ENCODE results near the gene MBNL3. TPM values are rescaled to one million over a fixed set of nuclear protein-coding genes. Genes with fewer than 3 reads are reported as not detected.
A peak's percentile ranks its signal among the peaks of the same experiment; 100 is the strongest.

Gene MBNL3
- total RNA-seq, 1 donor from 2014 or later: 3.0 TPM

GRCh38 chrX:132388371-132388770 lies 100.5 kb downstream of the MBNL3 start:
- no peak for DNase-seq (ENCODE audit: low read depth)
- TF ChIP-seq CTCF (IDR thresholded peaks at IDR 0.05; ENCODE audit: insufficient read depth, low read length, poor library complexity, severe bottlenecking): no peak
- H3K36me3 ChIP-seq (ENCODE audit: control insufficient read depth, insufficient read depth, low read length): no peaks in the 10 kb centered on the region

GRCh38 chrX:132384301-132384700 lies 104.5 kb downstream of the MBNL3 start:
- Histone ChIP-seq H3K27me3 (ENCODE audit: control insufficient read depth, insufficient read depth, low read length) (no peaks in the 10 kb centered on the region), H3K36me3 (ENCODE audit: control insufficient read depth, insufficient read depth, low read length) (no peaks in the 10 kb centered on the region), H3K4me3 (ENCODE audit: low read depth, low read length) (no peak overlapping the region)
- no peak for DNase-seq (ENCODE audit: low read depth)
- no peak for TF ChIP-seq CTCF (IDR thresholded peaks at IDR 0.05; ENCODE audit: insufficient read depth, low read length, poor library complexity, severe bottlenecking)

More at GRCh38 chrX:132388371-132388770, 100.5 kb downstream of the MBNL3 start:
- Histone ChIP-seq H3K4me3 (ENCODE audit: low read depth, low read length) (no peak overlapping the region), H3K27me3 (ENCODE audit: control insufficient read depth, insufficient read depth, low read length) (no peaks in the 10 kb centered on the region)

- no peaks in the 10 kb centered on the region for H3K27me3 ChIP-seq (ENCODE audit: control insufficient read depth, insufficient read depth, low read length)
- H3K36me3 ChIP-seq (ENCODE audit: control insufficient read depth, insufficient read depth, low read length): no peaks in the 10 kb centered on the region
- no peak overlapping the region for H3K4me3 ChIP-seq (ENCODE audit: low read depth, low read length)
- TF ChIP-seq CTCF (IDR thresholded peaks at IDR 0.05; ENCODE audit: insufficient read depth, low read length, poor library complexity, severe bottlenecking): no peak
- DNase-seq (ENCODE audit: low read depth): no peak
These were observed 106.8 kb downstream of the MBNL3 start for GRCh38 chrX:132382068-132382467.

- Histone ChIP-seq H3K27me3 (ENCODE audit: control insufficient read depth, insufficient read depth, low read length) (no peaks in the 10 kb centered on the region), H3K36me3 (ENCODE audit: control insufficient read depth, insufficient read depth, low read length) (no peaks in the 10 kb centered on the region), H3K4me3 (ENCODE audit: low read depth, low read length) (no peak overlapping the region)
- TF ChIP-seq CTCF (IDR thresholded peaks at IDR 0.05; ENCODE audit: insufficient read depth, low read length, poor library complexity, severe bottlenecking): no peak
- DNase-seq (ENCODE audit: low read depth): no peak
These were observed 110.6 kb downstream of the MBNL3 start for GRCh38 chrX:132378281-132378680.

- peak; percentile 5 for TF ChIP-seq CTCF (IDR thresholded peaks at IDR 0.05; ENCODE audit: insufficient read depth, low read length, poor library complexity, severe bottlenecking)
- no peak for DNase-seq (ENCODE audit: low read depth)
- Histone ChIP-seq H3K36me3 (ENCODE audit: control insufficient read depth, insufficient read depth, low read length) (no peaks in the 10 kb centered on the region), H3K4me3 (ENCODE audit: low read depth, low read length) (no peak overlapping the region), H3K27me3 (ENCODE audit: control insufficient read depth, insufficient read depth, low read length) (no peaks in the 10 kb centered on the region)
These were observed 112.9 kb downstream of the MBNL3 start for GRCh38 chrX:132375941-132376340.

- Histone ChIP-seq H3K27me3 (ENCODE audit: control insufficient read depth, insufficient read depth, low read length) (no peaks in the 10 kb centered on the region), H3K4me3 (ENCODE audit: low read depth, low read length) (no peak overlapping the region), H3K36me3 (ENCODE audit: control insufficient read depth, insufficient read depth, low read length) (no peaks in the 10 kb centered on the region)
- no peak for DNase-seq (ENCODE audit: low read depth)
- no peak for TF ChIP-seq CTCF (IDR thresholded peaks at IDR 0.05; ENCODE audit: insufficient read depth, low read length, poor library complexity, severe bottlenecking)
These were observed 115.2 kb downstream of the MBNL3 start for GRCh38 chrX:132373610-132374009.
